GM12801 (cell line): Measurements from ENCODE around the gene SYNDIG1.

Experiments
- CTCF ChIP-seq: IDR thresholded peaks from one replicate; pipeline ENCODE4 v1.5.1; 2011; ENCODE audit warnings: control low read depth; ENCODE audit not compliant: insufficient read length; ENCODE audit errors: extremely low read depth

The SYNDIG1 gene

GRCh38 chr20:24691901-24692351 lies 222.5 kb downstream of the SYNDIG1 start:
- TF ChIP-seq CTCF = no peak

GRCh38 chr20:24692446-24693200 lies 223.2 kb downstream of the SYNDIG1 start:
- no peak for TF ChIP-seq CTCF

GRCh38 chr20:24693466-24694156 lies 224.2 kb downstream of the SYNDIG1 start:
- no peak for TF ChIP-seq CTCF

- no peak for TF ChIP-seq CTCF
These were observed 224.8 kb downstream of the SYNDIG1 start for GRCh38 chr20:24694157-24694726.

GRCh38 chr20:24694727-24695528 lies 225.5 kb downstream of the SYNDIG1 start:
- TF ChIP-seq CTCF = no peak

GRCh38 chr20:24695529-24696225 lies 226.2 kb downstream of the SYNDIG1 start:
- no peak for TF ChIP-seq CTCF
